Liver (tissue), 9 donors: ENCODE measurements around the gene MCF2L2. TPM values are rescaled to one million over a fixed set of nuclear protein-coding genes. Genes with fewer than 3 reads are reported as not detected.

Source experiments
- DNase-seq: peaks from one replicate; pipeline ENCODE4 v3.0.0-alpha.2; 2017; ENCODE audit warnings: low spot score
- H3K27ac ChIP-seq, 2 donors: one replicate each; pipeline ENCODE4 v1.7.0; 2013; ENCODE audit warnings: inconsistent platforms in 2 of 2, low read length in 2 of 2, control low read depth in 1 of 2, low read depth in 1 of 2, mild to moderate bottlenecking in 1 of 2
- H3K27me3 ChIP-seq, 4 donors: one replicate each; pipeline versions ENCODE4 v1.6.1 to v1.7.0; 2013; ENCODE audit warnings: low read length in 3 of 4, inconsistent platforms in 1 of 4, mild to moderate bottlenecking in 1 of 4, moderate library complexity in 1 of 4; ENCODE audit not compliant: control insufficient read depth in 4 of 4, insufficient read depth in 4 of 4
- H3K36me3 ChIP-seq, 4 donors: one replicate each; pipeline versions ENCODE4 v1.6.1 to v1.7.0; 2013; ENCODE audit warnings: low read length in 3 of 4, mild to moderate bottlenecking in 3 of 4, low read depth in 1 of 4, moderate library complexity in 1 of 4; ENCODE audit not compliant: control insufficient read depth in 4 of 4, insufficient read depth in 3 of 4
- H3K4me1 ChIP-seq, 4 donors: one replicate each; pipeline versions ENCODE4 v1.6.1 to v1.7.0; 2013; ENCODE audit warnings: low read length in 3 of 4, mild to moderate bottlenecking in 3 of 4, moderate library complexity in 1 of 4; ENCODE audit not compliant: control insufficient read depth in 4 of 4, insufficient read depth in 4 of 4
- H3K4me3 ChIP-seq, 3 donors: one replicate each; pipeline versions ENCODE4 v1.6.1 to v1.7.0; 2013; ENCODE audit warnings: low read length in 3 of 3, control low read depth in 1 of 3, low read depth in 1 of 3, mild to moderate bottlenecking in 1 of 3
- H3K9ac ChIP-seq, 2 donors: one replicate each; pipeline ENCODE4 v1.7.0; 2013; ENCODE audit warnings: low read length in 2 of 2, mild to moderate bottlenecking in 2 of 2, moderate library complexity in 2 of 2, control low read depth in 1 of 2, low read depth in 1 of 2
- H3K9me3 ChIP-seq, 4 donors: one replicate each; pipeline versions ENCODE4 v1.6.1 to v1.7.0; 2013; ENCODE audit warnings: low read length in 3 of 4; ENCODE audit not compliant: control insufficient read depth in 4 of 4
- ATF3 ChIP-seq: IDR thresholded peaks from 2 replicates; pipeline ENCODE4 v1.6.1; 2016; ENCODE audit warnings: antibody characterized with exemption
- CTCF ChIP-seq: fragments of 150-350 bp; IDR thresholded peaks from 2 replicates; pipeline ENCODE4 v1.5.1; 2017; ENCODE audit warnings: improper control_type of control experiment, low read depth, low read length; ENCODE audit not compliant: missing input control
- FOXA1 ChIP-seq: IDR thresholded peaks from 2 replicates; pipeline ENCODE4 v1.6.1; 2016; ENCODE audit warnings: antibody characterized with exemption
- FOXA2 ChIP-seq: IDR thresholded peaks from 2 replicates; pipeline ENCODE4 v1.6.1; 2016; ENCODE audit warnings: antibody characterized with exemption
- HNF4G ChIP-seq: IDR thresholded peaks from 2 replicates; pipeline ENCODE4 v1.6.1; 2016; ENCODE audit warnings: antibody characterized with exemption
- MAX ChIP-seq: IDR thresholded peaks from 2 replicates; pipeline ENCODE4 v1.6.1; 2016; ENCODE audit warnings: antibody characterized with exemption
- NR2F2 ChIP-seq: IDR thresholded peaks from 2 replicates; pipeline ENCODE4 v1.6.1; 2016; ENCODE audit warnings: antibody characterized with exemption
- RAD21 ChIP-seq, 2 donors: IDR thresholded peaks; 2 replicates each; pipeline ENCODE4 v1.6.1; 2016; ENCODE audit warnings: antibody characterized with exemption in 2 of 2, mild to moderate bottlenecking in 2 of 2
- REST ChIP-seq: IDR thresholded peaks from 2 replicates; pipeline ENCODE4 v1.6.1; 2016; ENCODE audit warnings: antibody characterized with exemption, mild to moderate bottlenecking
- RXRA ChIP-seq, 2 donors: IDR thresholded peaks; 2 replicates each; pipeline ENCODE4 v1.6.1; 2017 to 2018; ENCODE audit warnings: antibody characterized with exemption in 2 of 2, mild to moderate bottlenecking in 1 of 2
- SP1 ChIP-seq: IDR thresholded peaks from 2 replicates; pipeline ENCODE4 v1.6.1; 2018; ENCODE audit warnings: antibody characterized with exemption, mild to moderate bottlenecking
- TAF1 ChIP-seq: conservative IDR thresholded peaks from 2 replicates; pipeline ENCODE4 v1.6.1; 2016; ENCODE audit warnings: antibody characterized with exemption, mild to moderate bottlenecking
- YY1 ChIP-seq: IDR thresholded peaks from 2 replicates; pipeline ENCODE4 v1.6.1; 2016; ENCODE audit warnings: antibody characterized with exemption, mild to moderate bottlenecking
- WGBS: extraction: QIAGEN DNeasy Blood & Tissue Kit; methylation state at CpG from one replicate; pipeline ENCODE4 v1.1.7; 2013; 5-methylcytosine and 5-hydroxymethylcytosine counted together
- polyA plus RNA-seq, 2 donors: library from polyadenylated mRNA; stranded (reverse) in 1 of 2; unstranded in 1 of 2; fragments of 200-250 nt in 1 of 2; fragments of >200 nt in 1 of 2; fragmentation: Nextera tagmentation in 1 of 2; extraction: Ambion mirVana in 1 of 2; gene quantifications; one replicate each; pipeline versions ENCODE4 v1.2.1 to v1.2.3, GENCODE V29; 2013 to 2015
- total RNA-seq, 2 donors: library from RNA; depleted of rRNA; stranded (reverse); fragments of >200 nt; gene quantifications; one replicate each; pipeline ENCODE4 v1.2.3, GENCODE V29; 2014
- donor health status: healthy.
- donor health status: healthy.
- donor health status: healthy.
- donor health status: healthy.
- donor health status: healthy.

MCF2L2 gene
- total and polyA plus RNA-seq, 4 donors: 0.02 to 0.47 (median 0.17) TPM; not detected in 1

GRCh38 chr3:183437666-183438564 is 9.5 kb upstream of the MCF2L2 start (continued):
- TF ChIP-seq REST: no peak
- no peak for TF ChIP-seq MAX
- TF ChIP-seq RAD21 (IDR thresholded peaks at IDR 0.05): no peak
- TF ChIP-seq RXRA (IDR thresholded peaks at IDR 0.05): no peak
- TF ChIP-seq HNF4G: no peak
- no peak for TF ChIP-seq YY1

GRCh38 chr3:183437061-183437460 is 8.6 kb upstream of the MCF2L2 start:
- no peak overlapping the region for H3K9ac ChIP-seq
- no peaks in the 10 kb centered on the region for H3K27me3 ChIP-seq
- H3K4me3 ChIP-seq: no peak overlapping the region
- WGBS: 78% methylated on average over 1 of the region's 1 CpG
- H3K27ac ChIP-seq: no peak overlapping the region
- H3K36me3 ChIP-seq: no peaks in the 10 kb centered on the region
- TF ChIP-seq ATF3 (no peak), FOXA2 (no peak), RXRA (IDR thresholded peaks at IDR 0.05) (no peak), TAF1 (no peak), MAX (no peak), REST (no peak), NR2F2 (no peak), SP1 (no peak), FOXA1 (no peak), CTCF (no peak), HNF4G (no peak)
- H3K9me3 ChIP-seq: no peaks in the 10 kb centered on the region
- H3K4me1 ChIP-seq: no peaks in the 10 kb centered on the region
- DNase-seq: no peak
